Tibial nerve (tissue), 4 donors: ENCODE data around the gene NCOA3. TPM values are rescaled to one million over a fixed set of nuclear protein-coding genes. Genes with fewer than 3 reads are reported as not detected.

ENCODE experiments used
- DNase-seq, 2 donors: peaks; one replicate each; pipeline ENCODE4 v3.0.0-alpha.2; 2019; ENCODE audit warnings: low spot score in 2 of 2
- H3K27ac ChIP-seq, 4 donors: fragments of 200-600 bp; sonication (generic) in 3 of 4; one replicate each; pipeline ENCODE4 v1.5.1; 2017 to 2019; ENCODE audit warnings: mild to moderate bottlenecking in 1 of 4
- H3K27me3 ChIP-seq, 2 donors: fragments of 200-600 bp; sonication (generic) in 1 of 2; one replicate each; pipeline versions ENCODE4 v1.5.1 to v1.6.0; 2017 to 2019
- H3K36me3 ChIP-seq, 3 donors: fragments of 200-600 bp; sonication (generic); one replicate each; pipeline ENCODE4 v1.5.1; 2018 to 2019
- H3K4me1 ChIP-seq, 4 donors: fragments of 200-600 bp; sonication (generic) in 3 of 4; one replicate each; pipeline ENCODE4 v1.5.1; 2017 to 2019
- H3K4me3 ChIP-seq, 4 donors: fragments of 200-600 bp; sonication (generic) in 3 of 4; one replicate each; pipeline ENCODE4 v1.5.1; 2017 to 2019; ENCODE audit warnings: mild to moderate bottlenecking in 1 of 4, moderate library complexity in 1 of 4
- H3K9me3 ChIP-seq, 4 donors: fragments of 200-600 bp; sonication (generic) in 3 of 4; one replicate each; pipeline ENCODE4 v1.5.1; 2017 to 2019
- EP300 ChIP-seq, 2 donors: sonication (generic); formaldehyde crosslinking; IDR thresholded peaks; one replicate each; pipeline ENCODE4 v1.6.1; 2017; ENCODE audit warnings: antibody characterized with exemption in 2 of 2, mild to moderate bottlenecking in 1 of 2
- POLR2A ChIP-seq, 2 donors: fragments of 450-650 bp; IDR thresholded peaks; one replicate each; pipeline ENCODE4 v1.6.1; 2017; ENCODE audit warnings: antibody characterized with exemption in 2 of 2, mild to moderate bottlenecking in 2 of 2, moderate library complexity in 2 of 2
- WGBS, 2 donors: methylation state at CpG; one replicate each; pipeline ENCODE4 v1.1.5; 2018; 5-methylcytosine and 5-hydroxymethylcytosine counted together
- total RNA-seq, 4 donors: library from RNA; depleted of rRNA; stranded (reverse); fragments of >200 nt; gene quantifications; one replicate each; pipeline ENCODE4 v1.1.0, GENCODE V29; 2016
- TF ChIP-seq, protein P1 (sequence below), 5 experiments: fragments of 200-600 bp in 3 of 5; fragments of 450-650 bp in 2 of 5; sonication (generic) in 3 of 5; IDR thresholded peaks; one replicate each; pipeline ENCODE4 v1.5.1; 2016 to 2019; ENCODE audit warnings: antibody characterized with exemption in 5 of 5, mild to moderate bottlenecking in 3 of 5, moderate library complexity in 2 of 5

The NCOA3 gene
- total RNA-seq, 4 donors from 2014 or later = 38.0 to 48.9 (median 40.7) TPM

DNA sequence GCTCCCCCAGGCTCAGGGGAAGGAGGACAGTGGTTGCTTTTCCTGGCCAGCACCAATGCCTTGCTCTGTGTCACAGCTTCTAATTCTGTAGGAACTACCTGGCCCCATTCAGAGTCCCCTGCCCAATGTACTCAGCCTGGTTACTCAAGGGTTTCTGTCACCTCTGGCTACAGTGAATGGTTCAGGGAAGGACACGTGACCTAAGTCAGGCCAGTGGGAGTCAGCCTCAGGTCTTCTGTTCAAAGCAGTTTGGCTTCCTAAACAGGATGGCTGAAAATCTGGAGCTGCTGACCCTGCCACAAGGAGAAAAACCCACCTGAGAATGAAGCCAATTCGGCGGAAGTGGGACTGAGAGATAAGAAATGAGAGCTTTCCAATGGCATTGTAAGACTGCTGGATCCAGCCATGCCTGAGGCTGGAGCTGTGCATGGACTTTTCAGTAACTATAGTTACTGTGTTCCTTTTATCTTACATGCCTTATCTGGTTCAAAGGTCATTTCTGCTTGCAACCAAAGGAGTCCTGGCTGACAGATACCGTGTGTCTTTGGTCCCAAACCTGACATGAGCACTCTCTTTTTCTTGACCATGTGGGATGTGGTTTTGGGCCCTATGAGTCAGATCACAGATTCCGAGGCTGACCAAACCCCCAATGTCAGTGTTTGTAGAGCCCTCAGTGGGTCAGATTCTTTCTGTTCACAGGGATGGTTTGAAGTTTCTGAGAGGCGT, 179.3 kb downstream of the NCOA3 start:
- no peaks in the 10 kb centered on the region for H3K9me3 ChIP-seq
- H3K27me3 ChIP-seq = no peaks in the 10 kb centered on the region
- no peak for DNase-seq
- TF ChIP-seq EP300 (IDR thresholded peaks at IDR 0.05) = no peak
- TF ChIP-seq, protein P1, sequence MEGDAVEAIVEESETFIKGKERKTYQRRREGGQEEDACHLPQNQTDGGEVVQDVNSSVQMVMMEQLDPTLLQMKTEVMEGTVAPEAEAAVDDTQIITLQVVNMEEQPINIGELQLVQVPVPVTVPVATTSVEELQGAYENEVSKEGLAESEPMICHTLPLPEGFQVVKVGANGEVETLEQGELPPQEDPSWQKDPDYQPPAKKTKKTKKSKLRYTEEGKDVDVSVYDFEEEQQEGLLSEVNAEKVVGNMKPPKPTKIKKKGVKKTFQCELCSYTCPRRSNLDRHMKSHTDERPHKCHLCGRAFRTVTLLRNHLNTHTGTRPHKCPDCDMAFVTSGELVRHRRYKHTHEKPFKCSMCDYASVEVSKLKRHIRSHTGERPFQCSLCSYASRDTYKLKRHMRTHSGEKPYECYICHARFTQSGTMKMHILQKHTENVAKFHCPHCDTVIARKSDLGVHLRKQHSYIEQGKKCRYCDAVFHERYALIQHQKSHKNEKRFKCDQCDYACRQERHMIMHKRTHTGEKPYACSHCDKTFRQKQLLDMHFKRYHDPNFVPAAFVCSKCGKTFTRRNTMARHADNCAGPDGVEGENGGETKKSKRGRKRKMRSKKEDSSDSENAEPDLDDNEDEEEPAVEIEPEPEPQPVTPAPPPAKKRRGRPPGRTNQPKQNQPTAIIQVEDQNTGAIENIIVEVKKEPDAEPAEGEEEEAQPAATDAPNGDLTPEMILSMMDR (IDR thresholded peaks at IDR 0.05) = no peak
- no peak for TF ChIP-seq POLR2A (IDR thresholded peaks at IDR 0.05)
- H3K4me1 ChIP-seq = peaks cover 0 to 15% (median 0%) of the 10 kb centered on the region in 4 donors
- H3K4me3 ChIP-seq = no peak overlapping the region
- H3K36me3 ChIP-seq = peaks cover 0 to 5% (median 0%) of the 10 kb centered on the region in 3 donors
- WGBS, 2 donors = 86 to 93% methylated on average over 6 of the region's 6 CpGs
- H3K27ac ChIP-seq = no peak overlapping the region

DNA sequence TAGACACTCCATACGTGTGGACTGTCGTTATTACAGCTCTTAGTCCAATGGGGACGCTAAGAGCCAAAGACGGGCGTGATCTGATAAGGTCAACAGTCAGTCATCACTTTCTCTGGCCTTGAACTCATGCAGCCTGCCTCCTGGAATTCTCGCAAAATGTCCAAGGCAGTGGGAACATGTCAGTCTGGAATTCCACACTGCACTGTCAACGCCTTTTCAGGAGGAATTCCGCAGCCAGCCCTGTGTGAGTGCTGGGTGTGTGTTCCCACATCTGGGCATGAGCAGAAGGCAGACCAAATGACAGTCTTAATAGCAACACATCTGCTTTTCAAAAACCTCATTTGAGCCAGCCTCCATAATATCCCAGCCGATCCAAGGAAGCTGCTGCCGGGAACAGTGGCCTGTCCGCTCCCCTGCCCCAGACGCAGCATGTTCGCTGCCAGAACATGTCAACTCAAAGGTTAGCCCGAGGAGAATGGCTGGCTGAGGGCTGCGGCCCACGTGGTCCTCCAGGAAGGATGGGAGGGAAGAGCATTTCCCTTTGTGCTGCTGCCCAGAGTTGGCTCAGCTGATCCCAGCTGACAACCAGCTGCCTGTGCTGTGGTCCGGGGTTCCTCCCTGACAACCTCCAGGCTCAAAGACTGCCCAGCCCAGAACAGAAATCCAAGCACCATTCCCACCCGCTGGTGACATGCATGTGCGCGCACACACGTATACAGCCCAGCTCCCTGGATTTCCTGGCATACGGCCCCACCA, 180.5 kb downstream of the NCOA3 start:
- H3K27me3 ChIP-seq = no peaks in the 10 kb centered on the region
- TF ChIP-seq EP300 (IDR thresholded peaks at IDR 0.05) (no peak), POLR2A (IDR thresholded peaks at IDR 0.05) (no peak)
- TF ChIP-seq, protein P1 (IDR thresholded peaks at IDR 0.05) = no peak
- H3K9me3 ChIP-seq = no peaks in the 10 kb centered on the region
- peaks cover 0 to 5% (median 0%) of the 10 kb centered on the region in 3 donors for H3K36me3 ChIP-seq
- H3K4me3 ChIP-seq = no peak overlapping the region
- peaks cover 0 to 15% (median 0%) of the 10 kb centered on the region in 4 donors for H3K4me1 ChIP-seq
- H3K27ac ChIP-seq = peak overlapping the region in 1 of 4 donors; percentile 37
- DNase-seq = peak in 1 of 2 donors; percentile 23
- 58 to 66% methylated on average over 15 to 22 of the region's 22 CpGs for WGBS, 2 donors

DNA sequence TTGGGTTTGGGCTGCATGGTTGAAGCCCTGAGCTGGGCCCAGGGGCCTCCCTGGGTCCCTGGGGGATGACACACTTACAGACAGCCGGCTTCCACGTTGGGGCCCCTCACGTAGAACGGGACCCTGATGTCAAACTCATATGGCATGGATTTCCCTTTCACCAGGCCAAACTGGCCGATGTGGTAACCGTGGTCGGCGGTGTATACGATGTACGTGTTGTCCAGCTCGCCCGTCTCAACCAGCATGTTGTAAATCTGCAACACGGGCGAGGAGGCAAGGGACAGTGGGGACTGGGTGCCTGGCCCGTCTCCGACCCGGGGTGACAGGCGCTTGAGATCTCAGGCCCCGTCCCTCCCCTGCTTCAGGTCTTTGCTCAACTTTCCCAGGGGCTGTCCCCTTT, 181.2 kb downstream of the NCOA3 start:
- TF ChIP-seq POLR2A (IDR thresholded peaks at IDR 0.05) = no peak
- TF ChIP-seq EP300 (IDR thresholded peaks at IDR 0.05) = no peak
- TF ChIP-seq, protein P1 (IDR thresholded peaks at IDR 0.05) = no peak
- WGBS, 2 donors = 94 to 96% methylated on average over 6 to 19 of the region's 19 CpGs
- Histone ChIP-seq H3K9me3 (no peaks in the 10 kb centered on the region), H3K27ac (no peak overlapping the region), H3K27me3 (no peaks in the 10 kb centered on the region), H3K36me3 (peaks cover 0 to 5% (median 0%) of the 10 kb centered on the region in 3 donors), H3K4me3 (no peak overlapping the region), H3K4me1 (peaks cover 0 to 15% (median 0%) of the 10 kb centered on the region in 4 donors)
- DNase-seq = no peak

DNA sequence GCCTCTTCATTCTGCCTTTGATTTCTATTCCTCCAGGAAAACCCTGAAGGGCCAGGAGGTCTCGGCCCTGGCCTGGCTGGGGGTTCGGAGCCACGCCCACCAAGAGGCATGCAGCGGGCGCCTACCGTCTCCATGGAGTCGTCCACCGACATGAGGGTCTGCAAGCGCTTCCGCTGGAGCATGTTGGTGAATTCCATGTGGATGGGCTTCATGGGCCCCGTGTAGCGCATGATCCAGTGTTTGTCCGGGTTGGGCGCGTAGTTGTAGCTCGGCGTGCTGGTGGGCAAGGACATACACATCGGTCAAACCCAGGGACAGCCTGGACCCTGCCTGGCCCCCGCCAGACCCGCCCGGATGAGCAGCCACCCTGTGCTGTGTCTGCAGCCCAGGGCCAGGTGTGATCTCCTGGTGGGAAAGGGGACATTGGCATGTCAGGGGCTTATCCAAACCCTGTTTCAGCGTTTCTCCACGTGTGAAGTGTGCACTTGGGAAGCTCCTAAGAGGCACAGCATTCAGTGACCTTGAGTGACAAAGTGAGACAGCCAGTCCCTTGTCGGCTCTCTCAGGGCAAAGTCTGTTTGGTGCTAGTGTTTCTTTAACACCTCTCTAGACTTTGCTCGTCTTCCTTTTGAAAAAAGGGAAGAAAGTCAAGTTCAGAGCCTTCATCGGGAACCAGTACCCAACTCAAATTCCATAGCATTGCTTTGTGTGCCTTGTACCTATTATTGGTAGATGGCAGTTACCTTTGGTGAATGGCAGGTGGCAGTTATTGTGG, 182.8 kb downstream of the NCOA3 start:
- H3K27ac ChIP-seq = no peak overlapping the region
- 88 to 91% methylated on average over 18 to 24 of the region's 26 CpGs for WGBS, 2 donors
- no peak for TF ChIP-seq POLR2A (IDR thresholded peaks at IDR 0.05)
- H3K36me3 ChIP-seq = peaks cover 0 to 18% (median 0%) of the 10 kb centered on the region in 3 donors
- peaks cover 0 to 3% (median 0%) of the 10 kb centered on the region in 4 donors for H3K9me3 ChIP-seq
- no peak overlapping the region for H3K4me3 ChIP-seq
- DNase-seq = no peak
- H3K4me1 ChIP-seq = peaks cover 0 to 15% (median 0%) of the 10 kb centered on the region in 4 donors
- no peaks in the 10 kb centered on the region for H3K27me3 ChIP-seq

DNA sequence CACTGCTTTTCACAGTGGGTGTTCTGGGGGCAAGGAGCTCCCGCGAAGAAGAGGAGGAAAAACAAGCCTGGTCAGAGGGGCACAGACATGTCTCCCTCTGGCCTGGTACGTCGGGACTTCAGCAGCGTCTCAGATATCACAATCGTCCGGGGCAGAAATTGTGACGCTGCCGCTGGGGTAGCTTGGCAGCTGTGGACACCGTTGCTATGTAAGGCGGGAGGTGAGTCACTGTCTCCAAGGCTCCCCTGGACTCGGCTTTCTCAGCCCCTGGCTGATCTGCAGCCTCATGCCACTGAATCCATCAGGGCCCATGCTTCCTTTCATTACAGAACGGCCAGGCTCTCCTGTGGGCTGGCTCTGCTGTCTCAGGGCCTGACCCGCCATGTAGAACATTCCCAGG, 184.9 kb downstream of the NCOA3 start:
- Histone ChIP-seq H3K27ac (no peak overlapping the region), H3K36me3 (peaks cover 0 to 28% (median 0%) of the 10 kb centered on the region in 3 donors), H3K4me3 (no peak overlapping the region), H3K4me1 (peaks cover 0 to 15% (median 0%) of the 10 kb centered on the region in 4 donors), H3K27me3 (no peaks in the 10 kb centered on the region), H3K9me3 (peaks cover 0 to 24% (median 5%) of the 10 kb centered on the region in 4 donors)
- 66 to 78% methylated on average over 13 to 14 of the region's 14 CpGs for WGBS, 2 donors
- DNase-seq = no peak
- TF ChIP-seq EP300 (IDR thresholded peaks at IDR 0.05) (no peak), POLR2A (IDR thresholded peaks at IDR 0.05) (no peak)
